Smooth muscle cell (in vitro differentiated cells): Measurements from ENCODE around the gene RAD51B. TPM values are rescaled to one million over a fixed set of nuclear protein-coding genes. Genes with fewer than 3 reads are reported as not detected.

Experiments used
- DNase-seq: peaks from one replicate; lab custom pipeline; 2025; ENCODE audit not compliant: unreplicated experiment; lab: John Stamatoyannopoulos, UW
- H2AFZ ChIP-seq: fragments of 200-600 bp; sonication (generic); 2 replicates; pipeline ENCODE4 v1.6.0; 2016; ENCODE audit warnings: antibody characterized with exemption, low read depth, mild to moderate bottlenecking
- H3F3A ChIP-seq: fragments of 200-600 bp; sonication (generic); 2 replicates; pipeline ENCODE4 v1.6.0; 2017; ENCODE audit warnings: antibody characterized with exemption, low read depth
- H3K27ac ChIP-seq: fragments of 200-600 bp; sonication (generic); 2 replicates; pipeline ENCODE4 v1.5.1; 2016; ENCODE audit warnings: low read depth, mild to moderate bottlenecking
- H3K27me3 ChIP-seq: fragments of 200-600 bp; sonication (generic); 2 replicates; pipeline ENCODE4 v1.6.1; 2016; ENCODE audit warnings: low read depth, mild to moderate bottlenecking
- H3K36me3 ChIP-seq: fragments of 200-600 bp; sonication (generic); 2 replicates; pipeline ENCODE4 v1.5.1; 2016; ENCODE audit warnings: low read depth
- H3K4me1 ChIP-seq: fragments of 200-600 bp; sonication (generic); 2 replicates; pipeline ENCODE4 v1.5.1; 2016; ENCODE audit warnings: low read depth
- H3K4me2 ChIP-seq: fragments of 200-600 bp; sonication (generic); 2 replicates; pipeline ENCODE4 v1.6.0; 2016; ENCODE audit warnings: mild to moderate bottlenecking
- H3K4me3 ChIP-seq: fragments of 200-600 bp; sonication (generic); 2 replicates; pipeline ENCODE4 v1.5.1; 2016; ENCODE audit warnings: mild to moderate bottlenecking
- H3K79me2 ChIP-seq: fragments of 200-600 bp; sonication (generic); 2 replicates; pipeline ENCODE4 v1.6.0; 2016; ENCODE audit warnings: low read depth, mild to moderate bottlenecking
- H3K9ac ChIP-seq: fragments of 200-600 bp; sonication (generic); 2 replicates; pipeline ENCODE4 v1.6.0; 2016; ENCODE audit warnings: low read depth
- H3K9me3 ChIP-seq: fragments of 200-600 bp; sonication (generic); replicated peaks from 2 replicates; pipeline ENCODE4 v1.5.1; 2016; ENCODE audit warnings: low read depth
- H4K20me1 ChIP-seq: fragments of 200-600 bp; sonication (generic); 2 replicates; pipeline ENCODE4 v1.6.0; 2016; ENCODE audit warnings: low read depth
- WGBS: methylation state at CpG from one replicate; pipeline ENCODE4 v1.1.7; 2016; ENCODE audit warnings: low lambda C conversion rate; 5-methylcytosine and 5-hydroxymethylcytosine counted together
- polyA plus RNA-seq: library from polyadenylated mRNA; unstranded; fragments of >200 nt; fragmentation: Nextera tagmentation; extraction: Ambion mirVana; gene quantifications from 2 replicates; pipeline ENCODE4 v1.2.1, GENCODE V29; 2016
- total RNA-seq: library from RNA; depleted of rRNA; stranded (reverse); fragments of >200 nt; gene quantifications from 2 replicates; pipeline ENCODE4 v1.2.3, GENCODE V29; 2014
- TF ChIP-seq, protein P1 (sequence below): fragments of 200-600 bp; sonication (generic); IDR thresholded peaks from 2 replicates; pipeline ENCODE4 v1.5.1; 2017; ENCODE audit warnings: borderline replicate concordance, mild to moderate bottlenecking, antibody characterized with exemption; ENCODE audit not compliant: insufficient read depth, poor library complexity, severe bottlenecking

The RAD51B gene
- total and polyA plus RNA-seq, 2 experiments from 2014 or later = 4.6 to 5.3 TPM

DNA sequence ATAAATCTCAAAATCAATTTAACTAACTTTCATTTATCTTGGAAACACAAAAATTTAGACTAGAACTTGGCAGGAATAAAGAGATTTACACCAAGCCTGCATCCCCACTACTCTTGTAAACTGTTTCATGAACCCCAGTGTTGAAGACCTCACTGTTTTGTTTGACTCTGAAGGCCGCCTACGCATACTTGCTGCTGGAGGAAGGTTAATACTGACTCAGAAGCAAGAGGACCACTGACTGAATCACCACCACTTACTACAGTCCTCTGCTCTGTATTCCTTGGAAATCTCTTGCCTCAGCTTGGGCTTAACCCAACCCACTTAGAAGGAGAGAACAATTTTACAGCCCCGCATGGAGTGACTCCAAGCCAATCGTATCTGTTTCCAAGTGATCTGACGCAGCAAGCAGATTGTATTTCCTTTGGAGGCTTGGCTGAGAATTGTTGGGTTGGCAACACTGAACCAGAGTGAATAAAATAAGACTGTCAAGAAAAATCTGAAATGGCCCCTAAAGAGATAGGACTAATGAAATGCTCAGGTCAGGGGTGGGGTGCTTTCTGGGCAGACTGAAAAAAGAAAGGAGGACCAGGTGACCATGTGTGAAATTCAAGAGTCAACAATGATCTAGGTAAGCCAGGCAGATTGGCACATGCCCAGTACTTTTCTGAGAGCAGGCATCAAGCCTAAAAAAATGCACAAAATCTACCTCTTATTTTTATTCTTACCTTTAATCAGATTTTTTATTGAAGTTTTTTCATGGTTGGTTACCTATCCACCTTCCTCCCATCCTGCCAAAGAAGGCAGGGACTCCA is 724.7 kb downstream of the RAD51B start:
- no peak for DNase-seq
- TF ChIP-seq, protein P1, sequence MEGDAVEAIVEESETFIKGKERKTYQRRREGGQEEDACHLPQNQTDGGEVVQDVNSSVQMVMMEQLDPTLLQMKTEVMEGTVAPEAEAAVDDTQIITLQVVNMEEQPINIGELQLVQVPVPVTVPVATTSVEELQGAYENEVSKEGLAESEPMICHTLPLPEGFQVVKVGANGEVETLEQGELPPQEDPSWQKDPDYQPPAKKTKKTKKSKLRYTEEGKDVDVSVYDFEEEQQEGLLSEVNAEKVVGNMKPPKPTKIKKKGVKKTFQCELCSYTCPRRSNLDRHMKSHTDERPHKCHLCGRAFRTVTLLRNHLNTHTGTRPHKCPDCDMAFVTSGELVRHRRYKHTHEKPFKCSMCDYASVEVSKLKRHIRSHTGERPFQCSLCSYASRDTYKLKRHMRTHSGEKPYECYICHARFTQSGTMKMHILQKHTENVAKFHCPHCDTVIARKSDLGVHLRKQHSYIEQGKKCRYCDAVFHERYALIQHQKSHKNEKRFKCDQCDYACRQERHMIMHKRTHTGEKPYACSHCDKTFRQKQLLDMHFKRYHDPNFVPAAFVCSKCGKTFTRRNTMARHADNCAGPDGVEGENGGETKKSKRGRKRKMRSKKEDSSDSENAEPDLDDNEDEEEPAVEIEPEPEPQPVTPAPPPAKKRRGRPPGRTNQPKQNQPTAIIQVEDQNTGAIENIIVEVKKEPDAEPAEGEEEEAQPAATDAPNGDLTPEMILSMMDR = no peak
- peaks cover 34% of the 10 kb centered on the region for H3K4me1 ChIP-seq
- H3K9me3 ChIP-seq = no peaks in the 10 kb centered on the region
- peaks cover 15% of the 10 kb centered on the region for H3F3A ChIP-seq
- no peaks in the 10 kb centered on the region for H4K20me1 ChIP-seq
- no peak overlapping the region for H2AFZ ChIP-seq
- H3K27ac ChIP-seq = peak overlapping the region; percentile 86
- H3K4me2 ChIP-seq = peak overlapping the region; percentile 50
- no peaks in the 10 kb centered on the region for H3K36me3 ChIP-seq
- no peak overlapping the region for H3K9ac ChIP-seq
- no peaks in the 10 kb centered on the region for H3K27me3 ChIP-seq
- H3K79me2 ChIP-seq = no peaks in the 10 kb centered on the region
- WGBS = 20% methylated on average over 5 of the region's 5 CpGs
- H3K4me3 ChIP-seq = no peak overlapping the region

DNA sequence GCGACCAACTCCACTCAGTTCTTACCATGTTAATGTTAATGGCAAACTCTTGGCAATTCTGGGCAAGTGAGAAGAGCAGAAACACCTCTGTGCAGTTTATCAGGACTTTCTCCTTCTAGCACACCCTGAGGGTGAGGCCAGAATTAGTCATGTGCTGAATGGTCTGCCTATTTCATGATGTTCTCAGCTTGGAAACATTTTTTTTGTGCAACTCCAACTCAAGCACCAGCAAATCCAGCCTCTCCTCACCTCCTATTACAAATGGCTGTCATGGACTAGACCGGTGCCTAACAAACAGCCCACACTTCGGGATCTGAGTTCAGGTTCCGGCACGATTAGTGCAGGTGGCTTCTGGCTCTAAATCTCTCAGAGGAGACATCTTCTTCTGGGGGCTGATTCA is 727.3 kb downstream of the RAD51B start:
- TF ChIP-seq, protein P1 = no peak
- Histone ChIP-seq H3K79me2 (no peaks in the 10 kb centered on the region), H2AFZ (no peak overlapping the region), H3K4me3 (no peak overlapping the region), H3F3A (peaks cover 19% of the 10 kb centered on the region), H3K9ac (peak overlapping the region; percentile 85), H4K20me1 (no peaks in the 10 kb centered on the region), H3K9me3 (no peaks in the 10 kb centered on the region), H3K4me1 (peaks cover 31% of the 10 kb centered on the region), H3K27ac (peak overlapping the region; percentile 98), H3K4me2 (peak overlapping the region; percentile 53), H3K27me3 (no peaks in the 10 kb centered on the region), H3K36me3 (no peaks in the 10 kb centered on the region)
- no peak for DNase-seq
- WGBS = 88% methylated on average over 5 of the region's 5 CpGs

DNA sequence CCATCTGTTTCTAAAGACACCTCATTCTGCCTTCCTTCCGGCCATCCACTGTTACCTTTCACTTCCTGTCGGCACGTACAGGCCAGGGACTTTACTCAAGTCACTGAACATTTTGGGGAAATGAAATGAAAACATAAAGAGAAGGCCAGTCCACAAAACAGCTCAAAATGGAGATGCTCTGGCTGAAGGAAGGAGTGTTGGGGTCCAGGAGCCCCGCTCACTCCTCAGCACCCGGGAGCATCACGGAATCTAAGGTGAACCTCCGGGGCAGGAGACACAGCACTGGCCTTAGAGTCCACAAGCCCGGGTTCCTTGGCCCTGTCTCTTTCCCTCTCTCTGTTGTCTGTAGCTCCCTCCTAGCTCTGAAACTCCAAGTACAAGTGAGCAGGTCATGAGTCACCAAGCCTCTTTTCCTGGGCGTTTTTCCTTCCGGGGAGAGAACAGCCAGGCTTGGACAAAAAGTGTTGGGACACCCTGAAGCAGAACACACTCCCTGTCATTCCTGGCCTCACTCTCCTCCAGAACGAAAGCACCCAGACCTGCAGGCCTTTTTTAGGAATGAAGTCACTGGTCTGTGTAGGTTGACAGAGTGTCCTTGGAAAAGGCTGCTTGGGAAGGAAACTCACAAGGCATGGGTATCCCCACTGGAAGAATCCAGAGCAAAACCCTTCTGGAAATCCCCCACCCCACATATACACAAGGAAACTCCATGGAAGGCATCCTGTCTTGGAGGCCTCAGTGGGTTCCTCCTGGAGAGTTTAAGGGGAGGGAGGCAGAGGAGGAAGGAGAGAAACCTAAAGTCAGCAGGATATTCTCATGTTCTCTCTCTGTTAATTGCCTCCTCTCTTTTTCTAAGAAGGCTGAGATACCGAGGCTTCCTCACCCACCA is 728.0 kb downstream of the RAD51B start:
- Histone ChIP-seq H3K4me3 (no peak overlapping the region), H4K20me1 (no peaks in the 10 kb centered on the region), H3F3A (peaks cover 19% of the 10 kb centered on the region), H3K27me3 (no peaks in the 10 kb centered on the region), H3K9me3 (no peaks in the 10 kb centered on the region), H2AFZ (no peak overlapping the region), H3K4me1 (peaks cover 33% of the 10 kb centered on the region), H3K9ac (peak overlapping the region; percentile 85), H3K4me2 (peak overlapping the region; percentile 53), H3K36me3 (no peaks in the 10 kb centered on the region), H3K79me2 (no peaks in the 10 kb centered on the region), H3K27ac (peak overlapping the region; percentile 98)
- WGBS = 48% methylated on average over 12 of the region's 12 CpGs
- DNase-seq = no peak
- TF ChIP-seq, protein P1 = no peak
